Astrocyte (in vitro differentiated cells and primary cell): ENCODE measurements around the gene LIPC. TPM values are rescaled to one million over a fixed set of nuclear protein-coding genes. Genes with fewer than 3 reads are reported as not detected.

Experiments used
- DNase-seq: peaks from one replicate; pipeline ENCODE4 v3.0.0-alpha.2; 2010; ENCODE audit warnings: low read depth
- FAIRE-seq: peaks from 2 replicates; lab custom pipeline; 2011; peaks lifted over from hg19 to GRCh38; lab: Jason Lieb, UNC
- H2AFZ ChIP-seq: 2 replicates; pipeline ENCODE4 v1.6.0; 2012; ENCODE audit warnings: low read depth, low read length, inconsistent platforms
- H3K27ac ChIP-seq: 2 replicates; pipeline ENCODE4 v1.5.1; 2011; ENCODE audit warnings: low read depth, low read length, inconsistent platforms
- H3K27me3 ChIP-seq: 2 replicates; pipeline ENCODE4 v1.6.0; 2011; ENCODE audit warnings: low read length, inconsistent platforms; ENCODE audit not compliant: insufficient read depth
- H3K36me3 ChIP-seq: 2 replicates; pipeline ENCODE4 v1.5.1; 2011; ENCODE audit warnings: low read length, inconsistent platforms; ENCODE audit not compliant: insufficient read depth
- H3K4me1 ChIP-seq: 2 replicates; pipeline ENCODE4 v1.5.1; 2011; ENCODE audit warnings: low read length, inconsistent platforms; ENCODE audit not compliant: insufficient read depth
- H3K4me2 ChIP-seq: 2 replicates; pipeline ENCODE4 v1.6.0; 2012; ENCODE audit warnings: low read length, inconsistent platforms
- H3K4me3 ChIP-seq: 2 replicates; pipeline ENCODE4 v1.5.1; 2011; ENCODE audit warnings: low read depth, mild to moderate bottlenecking, low read length, inconsistent platforms; ENCODE audit not compliant: insufficient read depth
- H3K79me2 ChIP-seq: 2 replicates; pipeline ENCODE4 v1.6.0; 2012; ENCODE audit warnings: mild to moderate bottlenecking, low read length, inconsistent platforms; ENCODE audit not compliant: insufficient read depth
- H3K9ac ChIP-seq: 2 replicates; pipeline ENCODE4 v1.6.0; 2012; ENCODE audit warnings: mild to moderate bottlenecking, low read length, inconsistent platforms
- H3K9me3 ChIP-seq: 2 replicates; pipeline ENCODE4 v1.5.1; 2012; ENCODE audit warnings: low read depth, mild to moderate bottlenecking, low read length, inconsistent platforms; ENCODE audit not compliant: insufficient read depth
- H4K20me1 ChIP-seq: 2 replicates; pipeline ENCODE4 v1.6.0; 2012; ENCODE audit warnings: low read length, inconsistent platforms; ENCODE audit not compliant: insufficient read depth
- H3K27ac Mint-ChIP-seq: one replicate; pipeline ENCODE4 v1.8.0; 2021; ENCODE audit warnings: mild to moderate bottlenecking, mixed read lengths; ENCODE audit not compliant: unreplicated experiment
- H3K27me3 Mint-ChIP-seq: one replicate; pipeline ENCODE4 v1.8.0; 2021; ENCODE audit warnings: low read depth, mixed read lengths; ENCODE audit not compliant: unreplicated experiment
- H3K36me3 Mint-ChIP-seq: one replicate; pipeline ENCODE4 v1.8.0; 2021; ENCODE audit warnings: low read depth, mixed read lengths; ENCODE audit not compliant: unreplicated experiment
- H3K4me1 Mint-ChIP-seq: one replicate; pipeline ENCODE4 v1.8.0; 2021; ENCODE audit warnings: low read depth, mixed read lengths; ENCODE audit not compliant: unreplicated experiment
- H3K4me3 Mint-ChIP-seq: one replicate; pipeline ENCODE4 v1.8.0; 2021; ENCODE audit warnings: mild to moderate bottlenecking, moderate library complexity, mixed read lengths; ENCODE audit not compliant: unreplicated experiment
- H3K9me3 Mint-ChIP-seq: one replicate; pipeline ENCODE4 v1.8.0; 2021; ENCODE audit warnings: mild to moderate bottlenecking, mixed read lengths; ENCODE audit not compliant: unreplicated experiment
- EZH2 ChIP-seq: IDR thresholded peaks from 2 replicates; pipeline ENCODE4 v1.6.1; 2012; ENCODE audit warnings: mild to moderate bottlenecking, low read length, inconsistent platforms; ENCODE audit not compliant: insufficient read depth
- total RNA-seq: library from RNA; stranded (reverse); gene quantifications from 2 replicates; pipeline ENCODE4 v1.2.1, GENCODE V29; 2021
- TF ChIP-seq, protein P1 (sequence below): IDR thresholded peaks from 2 replicates; pipeline ENCODE4 v1.5.1; 2011; ENCODE audit warnings: low read depth, mild to moderate bottlenecking, inconsistent platforms, low read length, moderate library complexity; ENCODE audit not compliant: insufficient read depth

The LIPC gene
- total RNA-seq, 1 donor from 2014 or later: not detected

DNA sequence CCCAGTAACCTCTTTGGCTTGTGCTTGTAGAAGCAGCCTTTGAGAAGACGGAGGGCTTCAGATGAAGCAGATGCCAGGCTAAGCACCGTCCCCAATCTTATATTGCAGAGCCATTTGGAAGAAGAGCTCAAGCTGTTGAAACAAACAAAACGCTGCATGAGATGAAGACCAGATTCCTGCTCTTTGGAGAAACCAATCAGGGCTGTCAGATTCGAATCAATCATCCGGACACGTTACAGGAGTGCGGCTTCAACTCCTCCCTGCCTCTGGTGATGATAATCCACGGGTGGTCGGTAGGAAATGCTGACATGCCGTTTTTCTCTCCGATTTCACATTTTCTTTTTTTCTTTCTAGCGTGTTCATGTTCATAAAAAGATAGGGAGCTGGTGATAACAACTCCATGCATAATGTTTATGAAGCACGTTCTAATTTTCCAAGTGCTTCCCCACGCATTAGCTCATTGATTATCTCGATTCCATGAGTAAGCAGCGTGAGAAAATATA, 106.5 kb downstream of the LIPC start:
- Histone ChIP-seq H3K4me3 (no peak overlapping the region), H3K27ac (no peak overlapping the region), H3K9ac (no peak overlapping the region), H3K4me1 (no peaks in the 10 kb centered on the region), H3K9me3 (no peaks in the 10 kb centered on the region), H3K27me3 (peaks cover 31% of the 10 kb centered on the region), H3K4me2 (no peak overlapping the region), H3K79me2 (no peaks in the 10 kb centered on the region), H3K36me3 (no peaks in the 10 kb centered on the region), H4K20me1 (no peaks in the 10 kb centered on the region), H2AFZ (no peak overlapping the region)
- DNase-seq (no peak), FAIRE-seq (no peak)
- peaks cover 4% of the 10 kb centered on the region for H3K36me3 Mint-ChIP-seq
- H3K9me3 Mint-ChIP-seq: peaks cover 3% of the 10 kb centered on the region
- no peak overlapping the region for H3K4me3 Mint-ChIP-seq
- peaks cover 37% of the 10 kb centered on the region for H3K27me3 Mint-ChIP-seq
- no peak overlapping the region for H3K27ac Mint-ChIP-seq
- H3K4me1 Mint-ChIP-seq: no peaks in the 10 kb centered on the region
- TF ChIP-seq, protein P1, sequence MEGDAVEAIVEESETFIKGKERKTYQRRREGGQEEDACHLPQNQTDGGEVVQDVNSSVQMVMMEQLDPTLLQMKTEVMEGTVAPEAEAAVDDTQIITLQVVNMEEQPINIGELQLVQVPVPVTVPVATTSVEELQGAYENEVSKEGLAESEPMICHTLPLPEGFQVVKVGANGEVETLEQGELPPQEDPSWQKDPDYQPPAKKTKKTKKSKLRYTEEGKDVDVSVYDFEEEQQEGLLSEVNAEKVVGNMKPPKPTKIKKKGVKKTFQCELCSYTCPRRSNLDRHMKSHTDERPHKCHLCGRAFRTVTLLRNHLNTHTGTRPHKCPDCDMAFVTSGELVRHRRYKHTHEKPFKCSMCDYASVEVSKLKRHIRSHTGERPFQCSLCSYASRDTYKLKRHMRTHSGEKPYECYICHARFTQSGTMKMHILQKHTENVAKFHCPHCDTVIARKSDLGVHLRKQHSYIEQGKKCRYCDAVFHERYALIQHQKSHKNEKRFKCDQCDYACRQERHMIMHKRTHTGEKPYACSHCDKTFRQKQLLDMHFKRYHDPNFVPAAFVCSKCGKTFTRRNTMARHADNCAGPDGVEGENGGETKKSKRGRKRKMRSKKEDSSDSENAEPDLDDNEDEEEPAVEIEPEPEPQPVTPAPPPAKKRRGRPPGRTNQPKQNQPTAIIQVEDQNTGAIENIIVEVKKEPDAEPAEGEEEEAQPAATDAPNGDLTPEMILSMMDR: no peak
- no peak for TF ChIP-seq EZH2

DNA sequence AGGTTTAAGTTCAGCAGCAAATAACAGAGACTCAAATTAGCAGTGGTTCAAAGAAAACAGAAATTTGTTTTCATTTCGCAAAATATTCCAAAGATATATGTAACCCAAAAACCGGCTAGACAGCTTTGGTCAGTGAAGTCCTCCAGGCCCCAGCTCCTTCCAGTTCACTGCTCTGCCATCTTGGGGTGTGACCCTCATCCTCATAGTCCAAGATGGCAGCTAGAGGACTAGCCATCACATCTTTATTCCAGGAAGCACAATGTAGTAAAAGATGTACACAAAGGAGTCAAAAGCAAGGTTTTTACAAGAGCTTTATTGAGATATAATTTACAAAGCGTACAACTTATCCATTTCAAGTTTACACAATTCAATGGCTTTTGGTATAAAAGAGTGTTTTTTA, 107.1 kb downstream of the LIPC start:
- no peak overlapping the region for H3K27ac Mint-ChIP-seq
- H4K20me1 ChIP-seq: no peaks in the 10 kb centered on the region
- H3K27me3 Mint-ChIP-seq: peaks cover 34% of the 10 kb centered on the region
- H3K4me3 ChIP-seq: no peak overlapping the region
- H3K4me1 ChIP-seq: no peaks in the 10 kb centered on the region
- H3K27ac ChIP-seq: no peak overlapping the region
- peaks cover 31% of the 10 kb centered on the region for H3K27me3 ChIP-seq
- no peak overlapping the region for H2AFZ ChIP-seq
- H3K4me2 ChIP-seq: no peak overlapping the region
- H3K9me3 ChIP-seq: no peaks in the 10 kb centered on the region
- peaks cover 4% of the 10 kb centered on the region for H3K36me3 Mint-ChIP-seq
- H3K79me2 ChIP-seq: no peaks in the 10 kb centered on the region
- FAIRE-seq: no peak
- H3K4me1 Mint-ChIP-seq: no peaks in the 10 kb centered on the region
- no peak for DNase-seq
- H3K9ac ChIP-seq: no peak overlapping the region
- TF ChIP-seq, protein P1: no peak
- TF ChIP-seq EZH2: no peak
- H3K9me3 Mint-ChIP-seq: peaks cover 3% of the 10 kb centered on the region
- no peak overlapping the region for H3K4me3 Mint-ChIP-seq
- no peaks in the 10 kb centered on the region for H3K36me3 ChIP-seq

DNA sequence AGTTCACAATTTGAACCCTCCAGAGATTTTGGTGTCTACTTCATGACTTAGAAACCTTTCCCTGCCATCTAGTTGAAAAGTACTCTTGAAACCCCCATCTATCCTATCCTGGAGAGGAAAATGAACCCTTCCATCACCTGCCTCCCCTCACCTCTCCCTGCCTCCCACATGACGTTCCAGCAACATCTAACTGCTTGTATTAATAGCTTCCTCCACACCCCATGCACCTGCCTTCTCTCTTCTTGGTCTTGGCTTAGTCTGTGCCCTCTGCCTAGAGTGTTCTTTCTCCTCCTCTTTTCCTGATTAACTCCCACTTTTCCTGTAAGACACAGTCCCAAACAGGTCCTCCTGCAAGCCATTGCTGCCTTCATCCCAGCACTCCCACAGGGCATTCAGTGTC, 107.8 kb downstream of the LIPC start:
- H3K27ac Mint-ChIP-seq: no peak overlapping the region
- Histone ChIP-seq H3K79me2 (no peaks in the 10 kb centered on the region), H3K4me2 (no peak overlapping the region), H3K4me1 (no peaks in the 10 kb centered on the region), H2AFZ (no peak overlapping the region), H3K9ac (no peak overlapping the region), H3K36me3 (no peaks in the 10 kb centered on the region), H3K27me3 (peaks cover 29% of the 10 kb centered on the region), H3K4me3 (no peak overlapping the region), H4K20me1 (no peaks in the 10 kb centered on the region), H3K27ac (no peak overlapping the region), H3K9me3 (no peaks in the 10 kb centered on the region)
- FAIRE-seq (no peak), DNase-seq (no peak)
- H3K4me1 Mint-ChIP-seq: no peaks in the 10 kb centered on the region
- no peak overlapping the region for H3K4me3 Mint-ChIP-seq
- H3K36me3 Mint-ChIP-seq: peaks cover 4% of the 10 kb centered on the region
- TF ChIP-seq EZH2: no peak
- TF ChIP-seq, protein P1: no peak
- peaks cover 3% of the 10 kb centered on the region for H3K9me3 Mint-ChIP-seq
- peaks cover 32% of the 10 kb centered on the region for H3K27me3 Mint-ChIP-seq
